ENCODE data around the gene PDF.
A peak's percentile ranks its signal among the peaks of the same experiment; 100 is the strongest.
"Not testable (repeated sequence)": the region's sequence is repeated elsewhere in the genome, so short reads cannot be mapped to it uniquely, and the experiment has no call there.

The PDF gene

DNA sequence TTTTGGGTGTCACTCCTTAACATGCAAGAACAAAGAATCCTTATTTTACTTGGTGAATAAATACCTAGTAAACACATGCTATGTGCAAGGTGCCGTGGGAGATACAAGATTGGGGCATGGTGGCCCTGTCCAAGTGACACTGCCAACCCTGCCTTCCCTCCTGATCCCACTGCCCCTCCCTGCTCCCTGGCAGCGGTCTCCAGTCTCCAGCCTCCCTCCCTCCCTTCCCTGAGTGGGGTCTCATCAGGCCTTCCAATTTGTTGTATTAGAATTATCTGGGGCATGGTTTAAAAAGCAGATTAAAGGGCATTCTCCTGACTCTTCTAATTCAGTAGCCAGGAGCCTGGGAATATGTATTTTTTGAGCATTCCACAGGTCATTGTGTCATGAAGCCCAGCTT is 33.7 kb upstream of the PDF start:
- no peak overlapping the region for H3K4me3 ChIP-seq (ENCODE audit: low read depth in 1 of 2, low read length in 2 of 2)
- H3K9me3 ChIP-seq (ENCODE audit: control insufficient read depth in 1 of 2, low read length in 2 of 2): no peaks in the 10 kb centered on the region
- H3K27ac ChIP-seq (ENCODE audit: low read depth, low read length): no peak overlapping the region
- H3K36me3 ChIP-seq (ENCODE audit: control insufficient read depth in 1 of 2, insufficient read depth in 2 of 2, low read length in 2 of 2): peaks cover 36 to 80% of the 10 kb centered on the region in 2 donors
- no peak overlapping the region for H3K9ac ChIP-seq (ENCODE audit: low read depth in 1 of 2, low read length in 2 of 2)
- H3K27me3 ChIP-seq (ENCODE audit: control insufficient read depth in 1 of 2, insufficient read depth in 2 of 2, low read length in 2 of 2): no peaks in the 10 kb centered on the region
- no peaks in the 10 kb centered on the region for H3K4me1 ChIP-seq (ENCODE audit: control insufficient read depth in 1 of 2, insufficient read depth in 2 of 2, low read length in 2 of 2)

DNA sequence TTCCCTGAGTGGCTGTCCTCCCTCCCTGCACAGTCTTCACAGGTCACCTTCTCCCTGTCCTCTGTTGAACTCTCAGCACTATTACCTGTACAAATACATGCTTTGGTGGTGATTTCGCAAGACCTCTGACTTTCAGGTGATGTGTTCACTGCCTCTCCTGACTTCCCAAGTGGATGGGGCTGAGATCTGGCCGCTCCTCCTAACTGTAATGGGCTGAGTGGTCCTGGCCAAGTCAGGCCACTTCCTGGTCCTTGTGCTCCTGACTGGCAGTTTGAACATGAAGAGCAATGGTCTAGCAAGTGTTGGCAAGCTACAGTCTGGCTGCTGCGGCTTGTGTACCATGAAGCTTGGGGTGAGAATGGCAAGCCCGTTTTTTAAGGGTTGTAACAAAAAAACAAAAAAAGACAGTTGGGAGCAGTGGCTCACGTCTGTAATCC is 32.9 kb upstream of the PDF start:
- Histone ChIP-seq H3K4me1 (ENCODE audit: control insufficient read depth in 1 of 2, insufficient read depth in 2 of 2, low read length in 2 of 2) (no peaks in the 10 kb centered on the region), H3K27ac (ENCODE audit: low read depth, low read length) (no peak overlapping the region), H3K27me3 (ENCODE audit: control insufficient read depth in 1 of 2, insufficient read depth in 2 of 2, low read length in 2 of 2) (no peaks in the 10 kb centered on the region), H3K4me3 (ENCODE audit: low read depth in 1 of 2, low read length in 2 of 2) (no peak overlapping the region), H3K9ac (ENCODE audit: low read depth in 1 of 2, low read length in 2 of 2) (no peak overlapping the region), H3K9me3 (ENCODE audit: control insufficient read depth in 1 of 2, low read length in 2 of 2) (no peaks in the 10 kb centered on the region), H3K36me3 (ENCODE audit: control insufficient read depth in 1 of 2, insufficient read depth in 2 of 2, low read length in 2 of 2) (peaks cover 34 to 73% of the 10 kb centered on the region in 2 donors)

DNA sequence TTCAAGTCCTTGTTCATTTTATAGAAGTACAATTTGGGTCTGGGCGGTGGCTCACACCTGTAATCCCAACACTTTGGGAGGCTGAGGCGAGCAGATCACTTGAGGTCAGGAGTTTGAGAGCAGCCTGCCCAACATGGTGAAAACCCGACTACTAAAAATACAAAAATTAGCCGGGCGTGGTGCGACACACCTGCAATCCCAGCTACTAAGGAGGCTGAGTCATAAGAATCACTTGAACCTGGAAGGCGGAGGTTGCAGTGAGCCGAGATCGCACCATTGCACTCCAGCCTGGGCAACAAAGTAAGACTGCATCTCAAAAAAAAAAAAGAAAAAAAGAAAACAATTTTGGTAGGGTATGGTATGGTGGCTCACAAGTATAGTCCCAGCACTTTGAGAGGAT is 29.7 kb upstream of the PDF start:
- not testable (repeated sequence) for H3K27me3 ChIP-seq (ENCODE audit: control insufficient read depth in 1 of 2, insufficient read depth in 2 of 2, low read length in 2 of 2); H3K9me3 ChIP-seq (ENCODE audit: control insufficient read depth in 1 of 2, low read length in 2 of 2); H3K4me1 ChIP-seq (ENCODE audit: control insufficient read depth in 1 of 2, insufficient read depth in 2 of 2, low read length in 2 of 2); H3K4me3 ChIP-seq (ENCODE audit: low read depth in 1 of 2, low read length in 2 of 2); H3K27ac ChIP-seq (ENCODE audit: low read depth, low read length); H3K9ac ChIP-seq (ENCODE audit: low read depth in 1 of 2, low read length in 2 of 2)
- peaks cover 11 to 63% of the 10 kb centered on the region in 2 donors for H3K36me3 ChIP-seq (ENCODE audit: control insufficient read depth in 1 of 2, insufficient read depth in 2 of 2, low read length in 2 of 2)

DNA sequence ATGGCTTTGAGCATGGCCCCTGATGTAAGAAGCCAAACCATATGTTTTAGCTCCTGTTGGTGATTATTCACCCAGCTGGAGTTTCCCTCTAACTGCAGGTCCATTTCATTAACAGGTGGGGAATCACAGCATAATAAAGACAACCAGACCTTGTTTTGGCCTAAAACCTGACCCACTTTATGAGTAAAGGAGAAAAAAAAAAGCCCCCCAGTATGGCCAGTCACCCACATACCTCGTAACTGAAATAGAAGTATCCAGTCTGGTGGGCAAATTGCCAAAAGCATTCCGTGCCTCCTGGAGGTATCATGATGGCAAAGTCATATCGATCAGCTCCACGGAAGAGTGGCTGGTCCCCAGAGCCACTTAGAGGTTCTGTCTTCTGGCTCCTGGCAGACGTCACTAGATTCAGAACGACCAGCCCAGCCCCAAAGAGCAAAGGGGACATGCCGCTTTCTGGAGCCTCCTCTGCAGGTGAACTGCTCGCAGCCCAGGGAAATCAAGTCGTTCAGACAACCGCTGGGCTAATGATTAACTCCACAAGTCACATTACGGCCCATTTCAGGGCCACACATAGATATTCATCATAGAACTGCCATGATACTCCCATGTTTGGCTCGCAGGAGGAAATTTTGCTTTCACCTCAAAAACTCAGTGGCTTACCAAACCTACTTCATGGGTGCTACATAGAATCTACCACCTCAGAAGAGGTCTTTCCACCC is 21.1 kb upstream of the PDF start, which contains the start of gene TMED6:
Gene TMED6, minus strand, starts transcription at position 478 of the 719 bp plus-strand sequence. Its CDS starts 33 bp downstream, at position 445.
- H3K36me3 ChIP-seq (ENCODE audit: control insufficient read depth in 1 of 2, insufficient read depth in 2 of 2, low read length in 2 of 2): peaks cover 0 to 31% of the 10 kb centered on the region in 2 donors
- H3K9ac ChIP-seq (ENCODE audit: low read depth in 1 of 2, low read length in 2 of 2): peak within 1 kb of the TSS; percentile 30 to 58
- no peaks in the 10 kb centered on the region for H3K9me3 ChIP-seq (ENCODE audit: control insufficient read depth in 1 of 2, low read length in 2 of 2)
- H3K4me3 ChIP-seq (ENCODE audit: low read depth in 1 of 2, low read length in 2 of 2): peak within 1 kb of the TSS; percentile 53 to 58
- no peak within 1 kb of the TSS for H3K27ac ChIP-seq (ENCODE audit: low read depth, low read length)
- H3K27me3 ChIP-seq (ENCODE audit: control insufficient read depth in 1 of 2, insufficient read depth in 2 of 2, low read length in 2 of 2): no peaks in the 10 kb centered on the region
- H3K4me1 ChIP-seq (ENCODE audit: control insufficient read depth in 1 of 2, insufficient read depth in 2 of 2, low read length in 2 of 2): peaks cover 4% of the 10 kb centered on the region in 2 donors

GRCh38 chr16:69350536-69351133 is 20.2 kb upstream of the PDF start:
- Histone ChIP-seq H3K9me3 (ENCODE audit: control insufficient read depth in 1 of 2, low read length in 2 of 2) (no peaks in the 10 kb centered on the region), H3K27me3 (ENCODE audit: control insufficient read depth in 1 of 2, insufficient read depth in 2 of 2, low read length in 2 of 2) (no peaks in the 10 kb centered on the region), H3K9ac (ENCODE audit: low read depth in 1 of 2, low read length in 2 of 2) (peak overlapping the region in 1 of 2 donors; percentile 58), H3K36me3 (ENCODE audit: control insufficient read depth in 1 of 2, insufficient read depth in 2 of 2, low read length in 2 of 2) (peaks cover 0 to 24% of the 10 kb centered on the region in 2 donors), H3K4me3 (ENCODE audit: low read depth in 1 of 2, low read length in 2 of 2) (peak overlapping the region; percentile 53 to 58), H3K27ac (ENCODE audit: low read depth, low read length) (no peak overlapping the region), H3K4me1 (ENCODE audit: control insufficient read depth in 1 of 2, insufficient read depth in 2 of 2, low read length in 2 of 2) (peaks cover 4% of the 10 kb centered on the region in 2 donors)

GRCh38 chr16:69349536-69349935 is 19.1 kb upstream of the PDF start:
- no peaks in the 10 kb centered on the region for H3K9me3 ChIP-seq (ENCODE audit: control insufficient read depth in 1 of 2, low read length in 2 of 2)
- no peak overlapping the region for H3K27ac ChIP-seq (ENCODE audit: low read depth, low read length)
- H3K9ac ChIP-seq (ENCODE audit: low read depth in 1 of 2, low read length in 2 of 2): no peak overlapping the region
- H3K27me3 ChIP-seq (ENCODE audit: control insufficient read depth in 1 of 2, insufficient read depth in 2 of 2, low read length in 2 of 2): no peaks in the 10 kb centered on the region
- H3K4me1 ChIP-seq (ENCODE audit: control insufficient read depth in 1 of 2, insufficient read depth in 2 of 2, low read length in 2 of 2): peaks cover 4% of the 10 kb centered on the region in 2 donors
- no peak overlapping the region for H3K4me3 ChIP-seq (ENCODE audit: low read depth in 1 of 2, low read length in 2 of 2)
- H3K36me3 ChIP-seq (ENCODE audit: control insufficient read depth in 1 of 2, insufficient read depth in 2 of 2, low read length in 2 of 2): peaks cover 0 to 15% of the 10 kb centered on the region in 2 donors

GRCh38 chr16:69348222-69348621 is 17.8 kb upstream of the PDF start:
- Histone ChIP-seq H3K4me3 (ENCODE audit: low read depth in 1 of 2, low read length in 2 of 2) (no peak overlapping the region), H3K36me3 (ENCODE audit: control insufficient read depth in 1 of 2, insufficient read depth in 2 of 2, low read length in 2 of 2) (peaks cover 2 to 18% of the 10 kb centered on the region in 2 donors), H3K9ac (ENCODE audit: low read depth in 1 of 2, low read length in 2 of 2) (no peak overlapping the region), H3K4me1 (ENCODE audit: control insufficient read depth in 1 of 2, insufficient read depth in 2 of 2, low read length in 2 of 2) (peaks cover 4% of the 10 kb centered on the region in 2 donors), H3K27me3 (ENCODE audit: control insufficient read depth in 1 of 2, insufficient read depth in 2 of 2, low read length in 2 of 2) (no peaks in the 10 kb centered on the region), H3K9me3 (ENCODE audit: control insufficient read depth in 1 of 2, low read length in 2 of 2) (no peaks in the 10 kb centered on the region), H3K27ac (ENCODE audit: low read depth, low read length) (no peak overlapping the region)

GRCh38 chr16:69346683-69347082 is 16.3 kb upstream of the PDF start:
- H3K36me3 ChIP-seq (ENCODE audit: control insufficient read depth in 1 of 2, insufficient read depth in 2 of 2, low read length in 2 of 2): peaks cover 5 to 24% of the 10 kb centered on the region in 2 donors
- no peaks in the 10 kb centered on the region for H3K27me3 ChIP-seq (ENCODE audit: control insufficient read depth in 1 of 2, insufficient read depth in 2 of 2, low read length in 2 of 2)

DNA sequence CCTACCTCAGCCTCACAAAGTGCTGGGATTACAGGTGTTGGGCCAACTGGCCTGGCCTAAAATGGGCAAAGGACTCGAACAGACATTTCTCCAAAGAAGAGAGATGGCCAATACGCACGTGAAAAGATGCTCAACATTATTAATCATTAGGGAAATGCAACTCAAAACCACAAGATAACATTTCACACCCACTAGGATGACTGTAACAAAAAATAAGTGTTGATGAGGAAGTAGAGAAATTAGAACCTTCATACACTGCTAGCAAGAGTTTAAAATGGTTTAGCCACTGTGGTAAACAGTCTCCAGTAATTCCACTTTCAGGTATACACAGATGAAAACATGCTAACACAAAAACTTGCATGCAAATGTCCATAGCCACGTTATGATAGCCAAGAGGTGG is 15.5 kb upstream of the PDF start:
- Histone ChIP-seq H3K9me3 (ENCODE audit: control insufficient read depth in 1 of 2, low read length in 2 of 2) (no peaks in the 10 kb centered on the region), H3K27me3 (ENCODE audit: control insufficient read depth in 1 of 2, insufficient read depth in 2 of 2, low read length in 2 of 2) (no peaks in the 10 kb centered on the region), H3K4me1 (ENCODE audit: control insufficient read depth in 1 of 2, insufficient read depth in 2 of 2, low read length in 2 of 2) (peaks cover 4% of the 10 kb centered on the region in 2 donors), H3K36me3 (ENCODE audit: control insufficient read depth in 1 of 2, insufficient read depth in 2 of 2, low read length in 2 of 2) (peaks cover 11 to 31% of the 10 kb centered on the region in 2 donors), H3K27ac (ENCODE audit: low read depth, low read length) (no peak overlapping the region), H3K9ac (ENCODE audit: low read depth in 1 of 2, low read length in 2 of 2) (no peak overlapping the region), H3K4me3 (ENCODE audit: low read depth in 1 of 2, low read length in 2 of 2) (no peak overlapping the region)

More at GRCh38 chr16:69346683-69347082, 16.3 kb upstream of the PDF start:
- Histone ChIP-seq H3K27ac (ENCODE audit: low read depth, low read length) (no peak overlapping the region), H3K4me3 (ENCODE audit: low read depth in 1 of 2, low read length in 2 of 2) (no peak overlapping the region), H3K9ac (ENCODE audit: low read depth in 1 of 2, low read length in 2 of 2) (no peak overlapping the region), H3K4me1 (ENCODE audit: control insufficient read depth in 1 of 2, insufficient read depth in 2 of 2, low read length in 2 of 2) (no peaks in the 10 kb centered on the region), H3K9me3 (ENCODE audit: control insufficient read depth in 1 of 2, low read length in 2 of 2) (no peaks in the 10 kb centered on the region)

GRCh38 chr16:69344171-69344570 is 13.8 kb upstream of the PDF start:
- Histone ChIP-seq H3K27me3 (ENCODE audit: control insufficient read depth in 1 of 2, insufficient read depth in 2 of 2, low read length in 2 of 2) (no peaks in the 10 kb centered on the region), H3K36me3 (ENCODE audit: control insufficient read depth in 1 of 2, insufficient read depth in 2 of 2, low read length in 2 of 2) (peaks cover 11 to 26% of the 10 kb centered on the region in 2 donors), H3K9ac (ENCODE audit: low read depth in 1 of 2, low read length in 2 of 2) (no peak overlapping the region), H3K27ac (ENCODE audit: low read depth, low read length) (no peak overlapping the region), H3K4me3 (ENCODE audit: low read depth in 1 of 2, low read length in 2 of 2) (no peak overlapping the region), H3K4me1 (ENCODE audit: control insufficient read depth in 1 of 2, insufficient read depth in 2 of 2, low read length in 2 of 2) (peaks cover 12 to 13% of the 10 kb centered on the region in 2 donors), H3K9me3 (ENCODE audit: control insufficient read depth in 1 of 2, low read length in 2 of 2) (no peaks in the 10 kb centered on the region)
